Inferior parietal cortex (tissue), 1 donor: Measurements from ENCODE around the gene ERCC4.
A peak's percentile ranks its signal among the peaks of the same experiment; 100 is the strongest.

Experiments used
- DNase-seq: peaks from one replicate; pipeline ENCODE4 v3.0.0-alpha.2; 2016; ENCODE audit errors: extremely low spot score

The ERCC4 gene

DNA sequence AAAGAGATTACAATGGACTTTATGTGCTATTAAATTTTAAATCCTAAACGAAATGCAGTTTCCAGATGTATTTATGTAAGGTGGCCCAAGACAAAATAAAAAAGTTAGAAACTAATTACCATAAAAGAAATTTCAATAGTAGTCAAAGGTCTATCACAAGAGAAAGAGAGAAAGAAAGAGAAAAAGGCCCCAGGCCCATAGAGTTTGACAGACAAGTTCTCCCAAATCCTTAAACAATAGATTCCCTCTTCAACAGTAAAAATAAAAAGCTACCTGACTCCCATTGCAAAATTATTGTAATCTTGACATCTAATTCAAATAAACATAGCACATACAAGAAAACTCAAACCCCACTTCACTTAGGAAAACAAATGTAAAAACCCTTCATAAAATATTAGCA is 8.6 kb upstream of the ERCC4 start:
- no peak for DNase-seq

- no peak for DNase-seq
Measured at GRCh38 chr16:13911871-13912270, 8.1 kb upstream of the ERCC4 start.

DNA sequence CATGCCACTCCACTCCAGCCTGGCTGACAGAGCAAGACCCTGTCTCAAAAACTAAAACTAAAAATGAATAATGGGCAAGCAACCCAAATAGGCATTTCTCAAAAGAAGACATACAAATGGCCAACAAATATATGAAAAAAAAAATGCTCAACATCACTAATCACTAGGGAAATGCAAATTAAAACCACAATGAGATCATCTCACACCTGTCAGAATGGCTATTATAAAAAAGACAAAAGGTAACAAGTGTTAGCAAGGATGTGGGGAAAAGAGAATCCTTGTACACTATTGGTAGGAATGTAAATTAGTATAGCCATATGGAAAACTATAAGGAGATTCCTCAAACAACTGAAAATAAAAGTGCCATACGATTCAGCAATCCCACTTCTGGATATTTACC is 7.1 kb upstream of the ERCC4 start:
- no peak for DNase-seq

- DNase-seq: no peak
Measured at GRCh38 chr16:13913374-13914292, 6.3 kb upstream of the ERCC4 start.

GRCh38 chr16:13915033-13915635 is 4.8 kb upstream of the ERCC4 start:
- DNase-seq: no peak

DNA sequence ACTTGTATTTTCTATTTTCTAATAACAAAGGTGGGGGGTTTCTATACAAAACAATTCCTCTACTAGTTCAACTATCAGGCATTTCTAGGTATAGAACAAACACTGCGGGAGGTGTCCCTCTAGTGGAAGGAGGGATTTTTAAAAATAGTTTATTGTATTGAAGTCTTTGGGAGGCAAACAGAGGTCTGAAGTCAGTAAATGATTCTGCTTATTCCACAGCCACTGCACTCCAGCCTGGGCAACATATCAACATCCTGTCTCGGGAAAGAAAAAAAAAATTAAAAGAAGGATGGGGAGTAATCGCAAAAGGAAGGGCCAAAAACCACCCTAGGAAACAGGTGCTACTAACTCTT is 648 bp upstream of the ERCC4 start:
- DNase-seq: peak; percentile 65

DNA sequence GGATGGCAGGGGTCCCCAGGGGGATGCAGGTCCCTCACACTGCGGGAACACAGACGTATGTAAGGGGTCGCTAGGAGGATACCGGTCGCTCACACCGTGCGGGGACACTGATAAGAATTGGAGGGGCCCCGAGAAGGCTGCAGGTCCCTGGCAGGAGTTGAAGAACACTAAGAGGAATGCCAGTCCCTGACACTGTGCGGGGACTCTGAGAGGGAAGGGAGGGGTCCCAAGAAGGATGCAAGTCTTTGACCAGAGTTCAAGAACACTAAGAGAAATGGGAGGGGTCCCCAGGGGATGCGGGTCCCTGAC is 510 bp downstream of the ERCC4 start:
- no peak for DNase-seq

GRCh38 chr16:13921328-13921727 is 1.4 kb downstream of the ERCC4 start:
- DNase-seq: no peak

DNA sequence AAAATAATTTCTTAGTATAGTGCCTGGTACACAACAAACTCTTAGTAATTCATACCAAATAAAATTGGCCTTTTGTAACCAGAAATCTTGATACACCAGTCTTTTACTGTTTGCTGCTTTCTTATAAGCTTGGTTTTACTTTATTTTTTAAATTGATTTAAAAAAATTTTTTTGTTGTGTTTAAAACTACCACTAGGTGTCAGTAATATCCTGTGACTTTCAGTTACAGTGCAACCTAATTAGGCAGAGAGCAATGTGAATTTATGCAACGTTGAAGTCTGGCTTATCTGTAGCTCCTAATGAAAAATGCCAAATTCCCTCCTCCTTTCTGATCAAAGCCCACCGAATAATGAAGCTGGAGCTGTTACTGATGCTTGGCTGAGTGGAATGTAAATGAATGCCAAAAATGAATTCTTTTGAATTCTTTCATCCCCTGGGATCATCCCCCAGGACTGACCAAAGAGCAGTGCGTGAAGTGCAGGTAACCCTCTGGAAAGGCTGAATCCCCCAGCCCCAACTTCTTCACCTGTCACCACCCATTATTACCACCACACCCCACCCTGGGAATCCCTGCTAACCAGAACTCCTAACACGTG is 3.8 kb downstream of the ERCC4 start:
- peak; percentile 66 for DNase-seq

DNA sequence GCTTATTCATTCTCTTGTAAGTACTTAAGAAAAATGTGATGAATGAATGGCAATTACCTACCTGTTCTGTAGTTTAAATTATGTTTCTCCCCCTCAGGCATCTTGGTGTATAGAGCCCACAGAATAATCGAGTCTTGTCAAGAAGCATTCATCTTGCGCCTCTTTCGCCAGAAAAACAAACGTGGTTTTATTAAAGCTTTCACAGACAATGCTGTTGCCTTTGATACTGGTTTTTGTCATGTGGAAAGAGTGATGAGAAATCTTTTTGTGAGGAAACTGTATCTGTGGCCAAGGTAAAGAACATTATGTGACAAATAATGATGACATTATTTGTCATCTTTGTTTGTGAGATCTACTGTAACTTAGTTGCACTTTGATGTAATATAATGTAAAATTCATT is 6.5 kb downstream of the ERCC4 start:
- DNase-seq: no peak

DNA sequence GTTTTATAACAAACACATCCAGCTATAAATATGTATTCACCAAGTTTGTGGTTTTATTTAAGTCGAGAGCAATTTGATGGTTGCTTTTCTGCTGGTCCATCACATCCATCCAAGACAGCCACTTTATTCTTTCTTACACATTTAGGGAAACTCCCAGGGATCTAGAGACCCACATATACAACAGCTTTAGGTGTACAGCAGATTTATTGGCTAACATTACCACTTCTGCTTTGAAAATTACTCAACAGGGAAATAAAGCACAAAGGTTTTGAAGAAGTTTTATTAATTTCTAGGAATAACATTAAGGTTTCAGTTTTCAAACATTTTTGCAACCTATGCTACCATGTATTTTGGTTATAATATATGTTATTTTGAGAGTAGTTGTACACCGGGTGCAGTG is 6.9 kb downstream of the ERCC4 start:
- no peak for DNase-seq

DNA sequence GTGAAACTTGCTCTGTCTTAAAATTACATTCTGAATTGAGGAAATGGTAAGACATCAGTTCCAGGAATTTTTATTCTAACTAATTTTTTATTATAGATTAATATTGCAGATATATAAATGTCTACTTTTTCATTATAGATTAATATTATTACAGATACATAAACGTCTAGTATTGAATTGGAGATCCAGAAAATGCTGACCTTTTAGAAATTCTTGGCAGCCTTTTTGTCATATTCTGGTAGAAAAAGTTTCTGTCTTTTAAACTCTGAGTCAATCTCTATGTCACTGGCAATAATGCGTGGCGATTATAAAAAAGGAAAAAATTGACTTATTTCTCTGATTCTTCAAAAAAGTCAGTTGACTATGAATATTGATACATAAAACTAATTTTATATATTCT is 8.7 kb downstream of the ERCC4 start:
- no peak for DNase-seq

DNA sequence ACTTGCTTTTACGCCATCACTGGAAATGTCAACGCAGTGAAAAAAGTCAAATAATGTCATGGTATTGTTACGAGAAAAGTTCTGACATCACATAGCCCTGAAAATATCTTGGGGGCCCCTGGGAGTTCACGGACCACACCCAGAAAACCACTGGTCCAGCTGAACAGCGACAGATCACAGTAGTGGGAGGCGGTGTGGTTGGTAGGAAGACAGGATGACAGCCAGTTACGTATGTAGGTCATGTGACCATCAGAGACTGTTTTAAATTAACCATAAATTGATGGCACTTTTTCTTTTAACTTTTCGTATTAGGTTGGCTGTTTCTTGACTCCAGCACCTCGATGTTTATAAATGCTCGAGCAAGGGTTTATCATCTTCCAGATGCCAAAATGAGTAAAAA is 11.9 kb downstream of the ERCC4 start:
- DNase-seq: no peak

GRCh38 chr16:13935408-13935807 is 15.5 kb downstream of the ERCC4 start:
- DNase-seq: no peak

DNA sequence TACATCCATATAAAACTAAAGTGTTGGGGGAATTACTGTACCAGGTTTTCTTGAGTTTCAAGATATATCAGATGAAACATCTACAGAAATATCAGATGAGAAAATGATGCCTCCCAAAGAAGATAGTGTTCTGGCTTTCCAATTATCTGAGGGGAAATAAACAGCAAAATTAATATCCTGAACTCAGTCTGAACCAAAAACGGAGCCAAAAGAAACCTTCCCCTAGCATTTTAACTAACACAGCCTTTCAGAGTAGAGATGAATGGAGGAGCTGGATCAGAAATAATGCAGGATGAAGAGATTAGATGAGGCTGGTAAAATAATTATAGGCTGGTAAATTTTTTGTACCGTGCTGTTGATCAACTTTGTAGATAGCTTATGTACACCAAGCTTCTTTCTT is 16.2 kb downstream of the ERCC4 start:
- no peak for DNase-seq

DNA sequence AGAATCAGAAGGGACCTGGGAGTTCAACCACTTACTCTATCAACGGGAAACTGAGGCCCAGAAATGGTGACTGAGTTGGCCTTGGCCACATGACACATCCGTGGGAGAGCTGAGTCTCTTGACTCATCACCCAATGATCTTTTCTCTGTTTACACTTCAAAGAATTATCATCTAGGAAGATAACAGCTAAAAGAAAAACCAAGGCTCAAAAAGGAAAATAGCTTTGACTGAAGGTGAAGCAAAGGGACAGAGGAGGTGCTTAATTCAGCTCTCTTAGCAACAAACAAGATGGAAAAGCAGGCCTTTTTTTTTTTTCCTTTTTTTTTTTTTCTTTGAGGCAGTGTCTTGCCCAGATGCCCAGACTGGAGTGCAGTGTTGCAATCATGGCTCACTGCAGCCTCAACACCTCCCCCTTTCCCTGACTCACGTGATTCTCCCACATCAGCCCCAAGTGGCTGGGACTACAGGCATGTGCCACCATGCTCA is 16.7 kb downstream of the ERCC4 start:
- no peak for DNase-seq

GRCh38 chr16:13937411-13937810 is 17.5 kb downstream of the ERCC4 start:
- DNase-seq: no peak

DNA sequence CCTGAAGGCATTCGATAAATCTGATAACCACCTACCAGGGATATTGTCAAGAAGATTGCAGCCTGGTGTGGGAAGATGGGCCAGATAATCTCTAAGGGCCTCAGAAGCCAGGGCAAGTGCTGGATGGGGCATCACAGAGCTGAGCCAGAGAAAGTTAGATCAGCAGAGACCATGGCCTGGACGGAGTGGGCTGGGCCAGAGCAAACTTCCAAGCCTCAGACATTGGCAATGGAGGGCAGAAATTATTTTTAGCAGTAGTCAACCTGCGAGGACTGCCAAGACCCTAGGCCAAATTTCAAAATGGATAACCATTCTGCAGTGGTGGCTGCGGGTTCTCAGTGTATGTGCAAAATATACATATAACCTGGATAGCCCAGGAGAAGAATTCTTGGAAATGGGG is 18.5 kb downstream of the ERCC4 start:
- DNase-seq: no peak

DNA sequence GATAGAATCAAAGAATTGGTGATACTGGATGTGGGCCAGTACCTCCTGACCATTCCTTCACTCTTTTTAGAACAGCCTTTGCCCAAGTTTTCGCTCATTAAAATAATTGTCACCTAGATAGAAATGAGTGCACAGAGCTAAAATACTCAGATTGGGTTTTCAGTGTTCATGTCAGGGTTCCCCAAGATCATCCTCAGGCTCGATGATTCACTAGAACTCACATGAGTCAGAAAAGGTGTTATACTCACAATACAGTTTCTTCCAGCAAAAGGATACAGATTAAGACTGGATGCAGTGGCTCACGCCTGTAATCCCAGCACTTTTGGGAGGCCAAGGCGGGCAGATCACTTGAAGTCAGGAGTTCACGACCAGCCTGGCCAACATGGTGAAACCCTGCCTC is 19.9 kb downstream of the ERCC4 start:
- no peak for DNase-seq

GRCh38 chr16:13940397-13940933 is 20.5 kb downstream of the ERCC4 start:
- no peak for DNase-seq

DNA sequence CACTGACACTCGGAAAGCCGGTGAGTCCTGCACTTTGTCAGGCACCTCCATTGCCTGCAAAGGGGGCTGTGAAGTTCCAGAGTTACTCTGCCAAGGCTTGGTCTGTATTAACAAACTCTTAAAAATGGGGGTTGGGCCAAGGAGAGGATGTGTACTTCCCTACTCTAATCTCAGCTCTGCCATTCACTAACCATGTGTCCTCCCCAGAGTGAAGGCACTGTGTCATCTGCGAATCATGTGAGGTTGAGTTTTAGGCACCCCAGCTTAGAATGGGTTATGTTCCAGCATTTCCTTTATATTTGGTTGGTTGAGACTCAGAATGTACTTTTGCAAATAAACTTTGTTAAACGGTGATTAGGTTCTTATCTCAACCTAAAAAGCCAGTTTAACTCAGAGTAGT is 24.9 kb downstream of the ERCC4 start:
- no peak for DNase-seq

DNA sequence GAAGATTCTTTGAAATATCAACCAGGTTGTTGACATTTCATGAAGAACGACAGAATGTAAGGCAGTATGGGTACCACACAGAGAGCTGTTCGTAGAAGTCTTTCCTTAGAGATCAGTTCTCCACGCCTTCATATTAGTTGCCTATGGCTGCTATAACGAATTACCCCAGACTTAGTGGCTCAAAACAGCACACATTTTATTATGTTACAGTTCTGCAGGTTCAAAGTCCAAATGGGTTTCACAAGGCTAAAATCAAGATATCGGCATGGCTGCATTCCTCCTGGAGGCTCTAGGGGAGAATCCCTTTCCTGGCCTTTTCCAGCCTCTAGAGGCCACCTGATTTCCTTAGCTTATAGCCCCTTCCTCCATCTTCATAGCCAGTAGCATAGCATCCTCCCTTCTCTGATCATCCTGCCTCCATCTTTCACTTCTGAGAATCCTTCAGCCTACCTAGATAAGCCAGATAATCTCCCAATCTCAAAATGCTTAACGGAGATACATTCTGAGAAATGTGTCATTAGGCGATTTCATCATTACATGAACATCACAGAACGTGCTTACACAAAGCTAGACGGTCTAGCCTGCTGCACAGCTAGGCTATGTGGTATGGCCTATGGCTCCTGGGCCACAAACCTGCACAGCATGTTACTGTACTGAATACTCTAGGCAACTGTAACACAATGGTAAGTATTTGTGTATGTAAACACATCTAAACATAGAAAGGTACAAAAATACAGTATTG is 26.0 kb downstream of the ERCC4 start:
- no peak for DNase-seq
